Activated T-cell treated with anti-CD3 and anti-CD28 coated beads, Interleukin-2, amount 50 U/mL, for 4 hours (primary cell): Measurements from ENCODE around the gene ARMC8. TPM values are rescaled to one million over a fixed set of nuclear protein-coding genes. Genes with fewer than 3 reads are reported as not detected.
"Not testable (repeated sequence)": the region's sequence is repeated elsewhere in the genome, so short reads cannot be mapped to it uniquely, and the experiment has no call there.

ENCODE experiments used
- ATAC-seq, 2 donors: fragments of 200-7000 bp; cut with Tn5 transposase; one replicate each; pipeline ENCODE4 v1.10.0; 2021
- DNase-seq: peaks from one replicate; pipeline ENCODE4 v3.0.0-alpha.2; 2020
- H3K27me3 Mint-ChIP-seq: one replicate; pipeline ENCODE4 v1.8.0; 2021; ENCODE audit warnings: low read depth, mixed read lengths
- H3K36me3 Mint-ChIP-seq: one replicate; pipeline ENCODE4 v1.8.0; 2022; ENCODE audit warnings: mixed read lengths; ENCODE audit not compliant: insufficient read depth
- H3K4me1 Mint-ChIP-seq: one replicate; pipeline ENCODE4 v1.8.0; 2021; ENCODE audit warnings: low read depth, mixed read lengths
- H3K4me3 Mint-ChIP-seq: one replicate; pipeline ENCODE4 v1.8.0; 2021; ENCODE audit warnings: mild to moderate bottlenecking, moderate library complexity, mixed read lengths
- H3K9me3 Mint-ChIP-seq: one replicate; pipeline ENCODE4 v1.8.0; 2021; ENCODE audit warnings: mixed read lengths
- total RNA-seq, 3 donors: library from RNA; stranded (reverse); gene quantifications; one replicate each; pipeline ENCODE4 v1.2.1, GENCODE V29; 2021

Gene ARMC8
- 10 to 100 TPM; 51.4 to 54.6 (median 52.4) TPM for total RNA-seq

- Mint-ChIP-seq H3K4me3 (peak within 1 kb of the TSS; percentile 97), H3K4me1 (peaks cover 37% of the 10 kb centered on the region), H3K27me3 (peaks cover 11% of the 10 kb centered on the region), H3K36me3 (peaks cover 13% of the 10 kb centered on the region), H3K9me3 (no peaks in the 10 kb centered on the region)
- DNase-seq (no peak), ATAC-seq (peak; percentile 74 to 76)
Measured at GRCh38 chr3:138187296-138188012, at the start of gene ARMC8. TSS of gene ARMC8 (plus strand) at chr3:138187301. CDS start at chr3:138187555, 254 bp downstream.

- Mint-ChIP-seq H3K9me3 (no peaks in the 10 kb centered on the region), H3K4me3 (no peak overlapping the region), H3K27me3 (peaks cover 19% of the 10 kb centered on the region), H3K4me1 (no peaks in the 10 kb centered on the region), H3K36me3 (peaks cover 3% of the 10 kb centered on the region)
- DNase-seq (no peak), ATAC-seq (no peak)
Measured at GRCh38 chr3:138137861-138138260, 49.2 kb upstream of the ARMC8 start.

GRCh38 chr3:138139691-138140090 is 47.4 kb upstream of the ARMC8 start:
- peaks cover 3% of the 10 kb centered on the region for H3K36me3 Mint-ChIP-seq
- H3K4me3 Mint-ChIP-seq = no peak overlapping the region
- H3K27me3 Mint-ChIP-seq = peaks cover 20% of the 10 kb centered on the region

GRCh38 chr3:138140940-138141339 is 46.2 kb upstream of the ARMC8 start:
- peaks cover 20% of the 10 kb centered on the region for H3K27me3 Mint-ChIP-seq
- DNase-seq = no peak
- ATAC-seq = no peak
- no peaks in the 10 kb centered on the region for H3K9me3 Mint-ChIP-seq
- no peaks in the 10 kb centered on the region for H3K4me1 Mint-ChIP-seq
- peaks cover 3% of the 10 kb centered on the region for H3K36me3 Mint-ChIP-seq
- no peak overlapping the region for H3K4me3 Mint-ChIP-seq

More at GRCh38 chr3:138139691-138140090, 47.4 kb upstream of the ARMC8 start:
- Mint-ChIP-seq H3K9me3 (no peaks in the 10 kb centered on the region), H3K4me1 (no peaks in the 10 kb centered on the region)
- ATAC-seq (no peak), DNase-seq (no peak)

- H3K27me3 Mint-ChIP-seq = peaks cover 20% of the 10 kb centered on the region
- H3K4me3 Mint-ChIP-seq, H3K36me3 Mint-ChIP-seq, H3K4me1 Mint-ChIP-seq, H3K9me3 Mint-ChIP-seq, ATAC-seq, DNase-seq: not testable (repeated sequence)
Measured at GRCh38 chr3:138142181-138142580, 44.9 kb upstream of the ARMC8 start.

GRCh38 chr3:138148503-138148902 is 38.6 kb upstream of the ARMC8 start:
- peaks cover 2% of the 10 kb centered on the region for H3K27me3 Mint-ChIP-seq
- H3K36me3 Mint-ChIP-seq = no peaks in the 10 kb centered on the region
- H3K4me3 Mint-ChIP-seq = no peak overlapping the region
- H3K9me3 Mint-ChIP-seq = peaks cover 6% of the 10 kb centered on the region
- no peaks in the 10 kb centered on the region for H3K4me1 Mint-ChIP-seq
- DNase-seq = no peak
- no peak for ATAC-seq

GRCh38 chr3:138154534-138154933 is 32.6 kb upstream of the ARMC8 start:
- H3K4me1 Mint-ChIP-seq = no peaks in the 10 kb centered on the region
- H3K27me3 Mint-ChIP-seq = peaks cover 2% of the 10 kb centered on the region
- ATAC-seq (no peak), DNase-seq (no peak)
- H3K36me3 Mint-ChIP-seq = no peaks in the 10 kb centered on the region
- H3K4me3 Mint-ChIP-seq = no peak overlapping the region
- H3K9me3 Mint-ChIP-seq = peaks cover 15% of the 10 kb centered on the region

- no peaks in the 10 kb centered on the region for H3K4me1 Mint-ChIP-seq
- no peak for DNase-seq
- H3K9me3 Mint-ChIP-seq = peaks cover 13% of the 10 kb centered on the region
- peaks cover 2% of the 10 kb centered on the region for H3K27me3 Mint-ChIP-seq
- ATAC-seq = no peak
- peaks cover 13% of the 10 kb centered on the region for H3K36me3 Mint-ChIP-seq
- no peak overlapping the region for H3K4me3 Mint-ChIP-seq
Measured at GRCh38 chr3:138157743-138158142, 29.4 kb upstream of the ARMC8 start.

GRCh38 chr3:138165061-138165460 is 22.0 kb upstream of the ARMC8 start:
- Mint-ChIP-seq H3K4me1 (peaks cover 3% of the 10 kb centered on the region), H3K4me3 (no peak overlapping the region), H3K36me3 (peaks cover 37% of the 10 kb centered on the region), H3K27me3 (no peaks in the 10 kb centered on the region), H3K9me3 (no peaks in the 10 kb centered on the region)
- ATAC-seq = no peak
- DNase-seq = no peak

GRCh38 chr3:138172625-138173024 is 14.5 kb upstream of the ARMC8 start:
- DNase-seq (no peak), ATAC-seq (no peak)
- Mint-ChIP-seq H3K27me3 (no peaks in the 10 kb centered on the region), H3K9me3 (no peaks in the 10 kb centered on the region), H3K4me1 (peaks cover 37% of the 10 kb centered on the region), H3K4me3 (peak overlapping the region; percentile 51), H3K36me3 (peaks cover 11% of the 10 kb centered on the region)

GRCh38 chr3:138173769-138174420 is 13.2 kb upstream of the ARMC8 start:
- Mint-ChIP-seq H3K27me3 (no peaks in the 10 kb centered on the region), H3K4me1 (peaks cover 37% of the 10 kb centered on the region), H3K4me3 (peak overlapping the region; percentile 97), H3K36me3 (peaks cover 11% of the 10 kb centered on the region), H3K9me3 (no peaks in the 10 kb centered on the region)
- ATAC-seq (peak in 1 of 2 donors; percentile 5), DNase-seq (no peak)

- Mint-ChIP-seq H3K36me3 (peaks cover 11% of the 10 kb centered on the region), H3K4me1 (peaks cover 37% of the 10 kb centered on the region), H3K27me3 (no peaks in the 10 kb centered on the region), H3K9me3 (no peaks in the 10 kb centered on the region), H3K4me3 (peak within 1 kb of the TSS; percentile 97)
- DNase-seq (peak; percentile 67), ATAC-seq (peak; percentile 90 to 93)
Measured at GRCh38 chr3:138174421-138175131, 12.5 kb upstream of the ARMC8 start, which contains the start of gene DBR1. TSS of gene DBR1 (minus strand) at chr3:138174921. CDS start at chr3:138174795, 126 bp downstream.

- H3K9me3 Mint-ChIP-seq = no peaks in the 10 kb centered on the region
- H3K4me1 Mint-ChIP-seq = peaks cover 2% of the 10 kb centered on the region
- H3K4me3 Mint-ChIP-seq = no peak overlapping the region
- no peaks in the 10 kb centered on the region for H3K36me3 Mint-ChIP-seq
- peak; percentile 7 for DNase-seq
- H3K27me3 Mint-ChIP-seq = peaks cover 11% of the 10 kb centered on the region
- peak; percentile 70 to 74 for ATAC-seq
Measured at GRCh38 chr3:138180375-138181029, 6.6 kb upstream of the ARMC8 start.

- H3K27me3 Mint-ChIP-seq = peaks cover 11% of the 10 kb centered on the region
- DNase-seq (no peak), ATAC-seq (no peak)
- H3K36me3 Mint-ChIP-seq = peaks cover 4% of the 10 kb centered on the region
- H3K9me3 Mint-ChIP-seq = no peaks in the 10 kb centered on the region
- H3K4me1 Mint-ChIP-seq = peaks cover 25% of the 10 kb centered on the region
- H3K4me3 Mint-ChIP-seq = no peak overlapping the region
Measured at GRCh38 chr3:138184994-138185393, 2.1 kb upstream of the ARMC8 start.
